Esophagus muscularis mucosa (tissue), 3 donors: ENCODE data around the gene MXD3.

Source experiments
- CTCF ChIP-seq, 3 experiments: fragments of 200-600 bp in 2 of 3; fragments of 450-650 bp in 1 of 3; sonication (generic) in 2 of 3; IDR thresholded peaks; one replicate each; pipeline ENCODE4 v1.5.1; 2017 to 2019; ENCODE audit warnings: antibody characterized with exemption in 3 of 3, mild to moderate bottlenecking in 2 of 3, moderate library complexity in 1 of 3
- POLR2A ChIP-seq: fragments of 450-650 bp; IDR thresholded peaks from one replicate; pipeline ENCODE4 v1.6.1; 2017; ENCODE audit warnings: antibody characterized with exemption, moderate library complexity, mild to moderate bottlenecking, low read depth
- POLR2AphosphoS5 ChIP-seq, 2 donors: sonication (generic); formaldehyde crosslinking; IDR thresholded peaks; one replicate each; pipeline ENCODE4 v1.6.1; 2017; ENCODE audit warnings: antibody characterized with exemption in 2 of 2

DNA sequence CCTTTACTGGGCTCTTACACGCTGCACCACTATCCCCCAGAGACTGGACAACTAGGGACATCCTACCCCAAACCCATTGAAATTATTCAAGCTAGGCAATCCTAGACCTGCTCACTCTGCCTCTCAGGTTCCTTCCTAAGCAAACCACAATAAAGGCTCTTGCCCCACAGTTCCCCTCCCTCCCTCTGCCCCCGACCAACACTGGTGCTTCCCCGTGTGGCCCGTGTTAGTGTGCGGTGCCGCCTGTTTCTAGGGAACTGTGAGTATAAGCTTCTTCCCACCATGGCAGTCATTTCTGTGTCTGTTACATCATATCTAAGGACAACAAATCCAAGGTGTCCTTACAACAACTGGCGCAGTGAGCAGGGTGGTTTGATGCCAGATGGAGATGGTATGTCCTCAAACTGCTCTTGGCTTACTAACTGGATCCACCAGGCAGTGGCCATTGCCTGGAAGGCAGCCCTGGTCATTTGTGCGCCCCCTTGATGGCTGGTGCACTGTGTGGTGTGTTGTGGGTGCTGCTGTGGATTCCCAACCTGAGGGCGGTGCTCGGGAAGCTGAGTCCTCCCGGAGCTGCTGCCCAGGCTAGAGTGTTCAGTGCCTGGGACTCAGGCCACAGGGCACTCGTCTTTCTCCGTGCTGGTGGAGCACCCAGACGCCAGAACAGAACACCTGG lies 8.4 kb upstream of the MXD3 start:
- no peak for TF ChIP-seq CTCF (IDR thresholded peaks at IDR 0.05)
- no peak for TF ChIP-seq POLR2A
- TF ChIP-seq POLR2AphosphoS5 (IDR thresholded peaks at IDR 0.05) = no peak
